ENCODE measurements around the gene PRRC2B.

DNA sequence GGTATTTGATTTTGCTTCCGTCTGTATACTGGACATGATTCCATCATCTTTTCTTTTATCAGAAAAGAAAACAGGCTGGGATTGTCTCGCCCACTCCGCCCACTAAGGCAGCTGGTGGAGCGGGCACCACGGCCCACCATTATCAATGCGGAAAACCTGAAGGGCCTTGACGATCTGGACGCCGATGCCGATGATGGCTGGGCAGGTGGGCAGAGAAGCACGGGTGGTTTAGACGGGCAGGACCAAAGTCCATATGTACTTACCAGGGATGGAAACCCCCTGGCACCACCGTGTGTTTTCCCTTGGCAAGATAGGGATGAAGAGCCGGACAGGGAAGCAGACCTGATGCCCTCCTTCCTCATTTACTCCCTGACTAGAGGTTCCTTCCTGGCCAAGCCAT is 53.7 kb downstream of the PRRC2B start:
- TF ChIP-seq, protein P1, sequence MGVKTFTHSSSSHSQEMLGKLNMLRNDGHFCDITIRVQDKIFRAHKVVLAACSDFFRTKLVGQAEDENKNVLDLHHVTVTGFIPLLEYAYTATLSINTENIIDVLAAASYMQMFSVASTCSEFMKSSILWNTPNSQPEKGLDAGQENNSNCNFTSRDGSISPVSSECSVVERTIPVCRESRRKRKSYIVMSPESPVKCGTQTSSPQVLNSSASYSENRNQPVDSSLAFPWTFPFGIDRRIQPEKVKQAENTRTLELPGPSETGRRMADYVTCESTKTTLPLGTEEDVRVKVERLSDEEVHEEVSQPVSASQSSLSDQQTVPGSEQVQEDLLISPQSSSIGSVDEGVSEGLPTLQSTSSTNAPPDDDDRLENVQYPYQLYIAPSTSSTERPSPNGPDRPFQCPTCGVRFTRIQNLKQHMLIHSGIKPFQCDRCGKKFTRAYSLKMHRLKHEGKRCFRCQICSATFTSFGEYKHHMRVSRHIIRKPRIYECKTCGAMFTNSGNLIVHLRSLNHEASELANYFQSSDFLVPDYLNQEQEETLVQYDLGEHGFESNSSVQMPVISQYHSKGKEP (CRISPR knock-in tag; IDR thresholded peaks at IDR 0.05): no peak
- TF ChIP-seq RFX1 (IDR thresholded peaks at IDR 0.05) (no peak), ZNF235 (CRISPR knock-in tag; IDR thresholded peaks at IDR 0.05; ENCODE audit: borderline replicate concordance) (no peak), SALL2 (CRISPR knock-in tag; IDR thresholded peaks at IDR 0.05) (no peak), FOXP1 (IDR thresholded peaks at IDR 0.05) (no peak), FOXP1 (CRISPR knock-in tag; IDR thresholded peaks at IDR 0.05) (no peak), ZNF251 (CRISPR knock-in tag; IDR thresholded peaks at IDR 0.05) (no peak)
